Measurements from ENCODE around the gene OR51V1.

- TF ChIP-seq YY1 (IDR thresholded peaks at IDR 0.05; ENCODE audit: insufficient read depth, insufficient read length) (no peak), ZNF274 (IDR thresholded peaks at IDR 0.05; ENCODE audit: low read depth, low read length) (no peak)
Measured at GRCh38 chr11:5188201-5188600, 12.3 kb downstream of the OR51V1 start.

Measured in NT2/D1 (cell line).